Measurements from ENCODE around the gene ELOVL6. TPM values are rescaled to one million over a fixed set of nuclear protein-coding genes. Genes with fewer than 3 reads are reported as not detected.
"Not testable (repeated sequence)": the region's sequence is repeated elsewhere in the genome, so short reads cannot be mapped to it uniquely, and the experiment has no call there.

ELOVL6 gene
- total RNA-seq, 1 experiment from 2014 or later = 11.9 TPM

DNA sequence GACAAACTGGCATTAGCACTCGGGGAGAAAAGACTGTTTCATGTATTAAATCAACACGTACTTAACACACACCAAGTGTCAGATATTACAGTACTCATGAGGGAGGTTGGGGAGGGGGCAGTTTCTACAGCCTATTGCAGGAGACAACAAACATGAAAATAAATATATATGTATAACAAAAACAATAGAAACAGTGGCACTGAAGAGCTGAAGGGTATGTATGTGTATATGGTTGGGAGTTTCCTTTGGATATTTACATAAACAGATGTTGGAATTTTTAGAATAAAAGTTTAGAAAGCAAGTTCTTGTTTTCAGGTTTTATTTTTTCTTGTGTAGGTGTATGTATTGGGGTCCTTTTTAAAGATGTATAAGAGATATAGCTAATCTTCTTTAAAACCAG is 133.5 kb downstream of the ELOVL6 start:
- no peak overlapping the region for H3K4me3 ChIP-seq
- DNase-seq (ENCODE audit: low read depth in 1 of 2, low spot score in 2 of 2) = no peak
- H3K27ac ChIP-seq = no peak overlapping the region
- no peaks in the 10 kb centered on the region for H3K9me3 ChIP-seq (replicated peaks)
- H3K36me3 ChIP-seq = no peaks in the 10 kb centered on the region
- no peaks in the 10 kb centered on the region for H3K27me3 ChIP-seq (replicated peaks)
- peaks cover 1% of the 10 kb centered on the region; the same call in 1 of the 2 replicates for H3K4me1 ChIP-seq (replicated peaks)

DNA sequence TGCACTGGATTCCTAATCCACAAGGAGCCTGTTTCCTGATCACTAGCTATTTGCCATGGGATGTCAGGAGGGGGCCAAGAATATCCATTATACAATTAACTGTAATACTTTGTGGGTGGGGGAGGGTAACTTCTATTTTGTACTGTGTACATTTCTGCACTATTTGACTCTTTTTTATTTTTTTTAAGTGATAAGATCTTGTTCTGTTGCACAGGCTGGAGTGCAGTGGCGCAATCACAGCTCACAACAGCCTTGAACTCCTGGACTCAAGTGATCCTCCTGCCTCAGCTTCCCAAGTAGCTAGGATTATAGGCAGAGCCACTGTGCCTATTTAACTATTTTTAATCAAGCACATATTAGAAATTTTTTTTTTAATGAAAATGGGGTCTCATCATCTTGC is 134.1 kb downstream of the ELOVL6 start:
- H3K9me3 ChIP-seq (replicated peaks) = no peaks in the 10 kb centered on the region
- no peaks in the 10 kb centered on the region for H3K36me3 ChIP-seq
- no peaks in the 10 kb centered on the region for H3K27me3 ChIP-seq (replicated peaks)
- H3K27ac ChIP-seq = no peak overlapping the region
- no peak for DNase-seq (ENCODE audit: low read depth in 1 of 2, low spot score in 2 of 2)
- H3K4me3 ChIP-seq = no peak overlapping the region
- H3K4me1 ChIP-seq (replicated peaks) = peaks cover 6% of the 10 kb centered on the region

DNA sequence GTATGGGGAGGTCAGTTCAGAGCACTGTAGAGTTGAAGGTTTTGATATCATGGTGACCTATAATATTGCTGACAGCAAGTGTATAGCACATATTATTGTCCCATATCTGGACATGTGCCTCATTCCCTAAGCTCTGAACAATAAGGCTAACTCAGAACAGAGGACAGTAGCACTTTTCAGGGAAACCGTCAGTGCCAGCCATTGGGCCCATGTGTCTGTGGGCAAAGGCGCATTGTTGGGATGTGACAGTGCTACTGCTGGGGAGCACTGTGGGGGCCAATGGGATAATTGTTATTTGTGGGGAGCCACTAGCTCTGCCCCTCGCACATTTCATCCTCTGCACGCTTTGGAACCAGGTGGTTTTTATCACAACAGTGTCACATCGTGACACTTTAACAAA is 136.2 kb downstream of the ELOVL6 start:
- H3K4me3 ChIP-seq = no peak overlapping the region
- no peak overlapping the region for H3K27ac ChIP-seq
- H3K36me3 ChIP-seq = no peaks in the 10 kb centered on the region
- DNase-seq (ENCODE audit: low read depth in 1 of 2, low spot score in 2 of 2) = no peak
- no peaks in the 10 kb centered on the region for H3K9me3 ChIP-seq (replicated peaks)
- no peaks in the 10 kb centered on the region for H3K27me3 ChIP-seq (replicated peaks)
- peaks cover 6% of the 10 kb centered on the region for H3K4me1 ChIP-seq (replicated peaks)

DNA sequence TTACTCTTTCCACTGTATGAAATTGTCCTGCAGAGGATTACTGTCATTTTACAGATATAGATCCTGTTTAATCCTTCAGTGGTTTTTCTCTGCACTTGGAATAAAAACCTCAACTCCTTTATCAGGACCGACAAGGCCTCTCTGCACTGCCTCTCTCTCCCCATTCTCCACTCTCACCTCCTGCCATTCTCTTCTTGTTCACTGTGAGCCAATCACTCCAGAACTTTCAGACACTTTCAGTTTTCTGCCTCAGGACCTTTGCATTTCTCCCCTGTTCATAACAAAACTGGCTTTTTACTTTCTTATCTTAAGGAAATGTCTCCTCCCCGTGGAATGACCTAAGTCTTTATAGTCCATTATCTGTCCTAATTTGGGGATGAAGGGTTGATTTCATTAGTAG is 137.3 kb downstream of the ELOVL6 start:
- Histone ChIP-seq H3K36me3 (no peaks in the 10 kb centered on the region), H3K9me3 (replicated peaks) (no peaks in the 10 kb centered on the region), H3K4me1 (replicated peaks) (peaks cover 6% of the 10 kb centered on the region), H3K27ac (no peak overlapping the region), H3K4me3 (no peak overlapping the region), H3K27me3 (replicated peaks) (no peaks in the 10 kb centered on the region)
- no peak for DNase-seq (ENCODE audit: low read depth in 1 of 2, low spot score in 2 of 2)

DNA sequence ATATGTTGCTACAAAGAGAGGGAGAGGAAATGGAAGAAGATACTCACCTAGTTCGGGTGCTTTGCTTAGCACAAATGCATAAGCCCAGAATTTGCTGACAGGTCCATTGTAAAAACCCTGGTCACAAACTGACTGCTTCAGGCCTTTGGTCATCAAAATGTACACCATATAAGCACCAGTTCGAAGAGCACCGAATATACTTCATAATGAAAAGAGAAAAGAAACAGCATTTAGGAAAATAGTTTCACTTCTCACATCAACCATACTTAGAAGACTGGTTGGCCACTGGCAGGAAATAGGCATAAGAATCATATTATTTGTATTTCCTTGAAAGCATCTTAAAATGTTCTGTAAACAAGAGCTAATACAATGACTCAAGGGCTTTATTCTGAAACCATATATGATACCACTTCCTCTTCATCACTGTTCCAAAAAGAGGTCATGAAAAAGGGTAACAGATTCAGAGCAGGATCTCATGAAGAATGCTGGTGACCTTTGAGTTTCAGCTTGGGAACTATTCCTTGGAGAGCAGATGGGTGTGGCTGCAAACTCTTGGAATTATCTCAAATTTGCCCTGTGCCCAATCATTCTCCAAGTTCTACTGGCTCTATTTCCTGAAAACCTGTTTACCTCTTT is 138.7 kb downstream of the ELOVL6 start:
- peaks cover 17% of the 10 kb centered on the region for H3K4me1 ChIP-seq (replicated peaks)
- H3K4me3 ChIP-seq = no peak overlapping the region
- no peaks in the 10 kb centered on the region for H3K27me3 ChIP-seq (replicated peaks)
- H3K36me3 ChIP-seq = no peaks in the 10 kb centered on the region
- H3K27ac ChIP-seq = no peak overlapping the region
- no peak for DNase-seq (ENCODE audit: low read depth in 1 of 2, low spot score in 2 of 2)
- no peaks in the 10 kb centered on the region for H3K9me3 ChIP-seq (replicated peaks)

DNA sequence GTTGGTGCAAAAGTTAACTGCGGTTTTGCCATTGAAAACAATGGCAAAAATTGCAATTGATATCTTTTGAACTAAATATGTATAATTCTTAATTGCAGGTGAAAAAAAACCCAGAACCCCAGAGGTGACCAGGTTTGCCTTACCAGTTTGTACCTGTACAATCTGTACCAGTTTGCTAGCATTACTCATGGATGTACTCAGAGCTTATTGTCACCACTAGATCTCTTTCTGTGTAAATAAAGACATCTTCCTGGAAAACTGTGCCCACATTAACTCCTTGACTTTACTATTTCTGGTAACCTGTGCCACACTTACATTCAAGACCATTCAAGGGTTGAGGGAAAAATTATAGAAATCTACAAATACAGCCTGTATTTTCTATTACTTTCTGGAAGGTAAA is 139.7 kb downstream of the ELOVL6 start:
- H3K27ac ChIP-seq = no peak overlapping the region
- H3K27me3 ChIP-seq (replicated peaks) = no peaks in the 10 kb centered on the region
- H3K9me3 ChIP-seq (replicated peaks) = no peaks in the 10 kb centered on the region
- no peak for DNase-seq (ENCODE audit: low read depth in 1 of 2, low spot score in 2 of 2)
- H3K4me1 ChIP-seq (replicated peaks) = peaks cover 17% of the 10 kb centered on the region
- H3K36me3 ChIP-seq = no peaks in the 10 kb centered on the region
- H3K4me3 ChIP-seq = no peak overlapping the region

DNA sequence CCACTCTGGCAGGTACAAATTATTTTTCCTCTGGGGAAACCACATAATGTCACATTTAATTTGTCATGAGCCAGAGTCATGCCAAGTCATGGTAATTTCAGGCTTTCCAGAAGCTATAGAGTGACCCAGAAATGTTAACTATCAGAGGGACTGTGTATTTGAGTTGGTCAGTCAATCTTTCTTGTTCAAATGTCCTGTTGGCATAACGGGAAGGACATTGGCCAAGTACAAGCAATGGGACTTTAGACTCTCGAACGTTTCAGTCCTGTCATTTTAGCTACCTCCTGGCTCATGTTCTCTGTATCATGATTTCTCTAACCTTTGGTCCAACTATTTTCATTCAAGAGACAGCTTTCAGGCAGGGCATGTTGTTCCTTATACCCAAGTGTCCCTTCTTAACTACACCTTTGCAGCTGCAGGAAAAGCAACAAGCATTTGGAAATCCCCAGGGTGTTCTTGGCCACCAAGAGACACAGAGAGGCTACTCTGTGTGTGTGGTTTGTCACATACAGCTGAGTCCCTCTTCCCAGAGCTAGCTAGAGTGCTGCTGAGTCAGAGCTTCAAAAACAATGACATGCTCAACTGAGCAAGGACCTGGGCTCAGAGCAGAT is 143.2 kb downstream of the ELOVL6 start:
- no peaks in the 10 kb centered on the region for H3K9me3 ChIP-seq (replicated peaks)
- peak; percentile 47 to 56 for DNase-seq (ENCODE audit: low read depth in 1 of 2, low spot score in 2 of 2)
- H3K4me1 ChIP-seq (replicated peaks) = peaks cover 17% of the 10 kb centered on the region
- H3K4me3 ChIP-seq = no peak overlapping the region
- no peaks in the 10 kb centered on the region for H3K36me3 ChIP-seq
- H3K27ac ChIP-seq = no peak overlapping the region
- no peaks in the 10 kb centered on the region for H3K27me3 ChIP-seq (replicated peaks)

DNA sequence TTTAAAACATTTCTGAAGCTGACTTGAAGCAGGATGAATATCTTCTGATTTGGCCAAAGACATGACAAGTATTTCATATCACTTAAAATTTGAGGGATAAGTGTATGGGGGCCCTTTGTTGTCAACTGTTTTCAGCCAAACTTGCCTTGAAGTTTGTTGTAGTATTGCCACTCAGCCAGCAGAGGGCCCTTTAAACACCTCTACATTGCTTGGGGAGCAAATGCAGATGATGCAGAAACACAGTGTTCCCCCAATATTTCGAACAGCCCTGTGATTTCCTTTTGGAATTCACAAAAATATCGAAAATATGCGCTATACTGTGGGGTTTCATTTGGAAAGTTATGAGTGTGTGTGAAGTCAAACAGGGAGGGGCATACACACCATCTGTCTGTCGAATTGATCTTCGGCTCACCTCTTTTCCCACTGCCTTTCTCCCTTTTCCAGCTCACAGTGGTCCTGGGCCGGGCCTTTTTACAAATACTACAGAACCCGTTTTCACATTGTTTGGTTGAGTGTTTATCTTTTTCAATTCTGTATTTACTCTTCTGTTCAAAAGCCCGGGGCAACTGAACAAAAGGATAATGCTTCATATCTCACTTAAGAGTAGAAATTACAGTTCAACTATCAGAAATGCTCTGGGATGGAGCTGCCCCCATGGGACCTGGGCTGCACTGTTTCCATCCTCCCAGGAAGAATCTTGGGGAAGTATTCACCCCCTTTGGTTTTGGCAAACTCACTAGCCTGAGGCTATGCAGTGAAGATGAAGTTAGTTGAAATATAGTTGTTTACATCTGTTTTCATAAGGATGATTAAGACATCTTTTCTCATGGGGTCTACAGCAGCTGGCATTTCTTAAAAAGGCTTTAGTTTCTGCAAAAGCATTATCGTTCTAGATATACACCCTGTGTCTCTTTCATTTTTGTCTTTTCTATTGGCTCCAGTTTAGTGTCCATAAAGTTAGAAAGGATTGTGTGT is 148.2 kb downstream of the ELOVL6 start:
- Histone ChIP-seq H3K36me3 (no peaks in the 10 kb centered on the region), H3K9me3 (replicated peaks) (no peaks in the 10 kb centered on the region)

DNA sequence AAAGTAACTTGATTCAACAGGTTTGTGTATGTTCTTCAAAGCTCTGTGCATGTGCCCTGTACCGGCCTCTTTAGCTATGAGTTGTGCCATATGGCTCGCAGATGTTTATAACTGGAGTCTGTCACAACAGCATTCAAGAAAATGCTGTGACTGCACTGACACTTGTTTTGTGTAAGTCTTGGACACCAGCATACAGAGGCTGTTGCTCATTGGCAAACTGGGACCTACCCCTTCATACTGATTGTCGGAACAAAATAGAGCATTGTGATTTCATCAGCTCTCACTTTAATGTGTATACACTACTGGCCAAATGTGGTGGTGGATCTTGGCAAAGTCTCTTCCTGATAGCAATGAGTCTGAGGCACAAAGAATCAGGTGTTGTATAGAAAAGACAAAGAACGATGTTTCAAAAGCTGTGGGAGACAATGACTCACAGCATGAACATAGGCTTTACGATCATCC is 151.8 kb downstream of the ELOVL6 start:
- Histone ChIP-seq H3K27me3 (replicated peaks) (no peaks in the 10 kb centered on the region), H3K27ac (no peak overlapping the region), H3K4me3 (no peak overlapping the region), H3K36me3 (no peaks in the 10 kb centered on the region), H3K4me1 (replicated peaks) (no peaks in the 10 kb centered on the region), H3K9me3 (replicated peaks) (no peaks in the 10 kb centered on the region)
- no peak for DNase-seq (ENCODE audit: low read depth in 1 of 2, low spot score in 2 of 2)

More for the DNA sequence above, 148.2 kb downstream of the ELOVL6 start:
- Histone ChIP-seq H3K27ac (no peak overlapping the region), H3K27me3 (replicated peaks) (no peaks in the 10 kb centered on the region), H3K4me3 (no peak overlapping the region), H3K4me1 (replicated peaks) (peaks cover 3% of the 10 kb centered on the region)
- DNase-seq (ENCODE audit: low read depth in 1 of 2, low spot score in 2 of 2) = peak; percentile 26 to 47

DNA sequence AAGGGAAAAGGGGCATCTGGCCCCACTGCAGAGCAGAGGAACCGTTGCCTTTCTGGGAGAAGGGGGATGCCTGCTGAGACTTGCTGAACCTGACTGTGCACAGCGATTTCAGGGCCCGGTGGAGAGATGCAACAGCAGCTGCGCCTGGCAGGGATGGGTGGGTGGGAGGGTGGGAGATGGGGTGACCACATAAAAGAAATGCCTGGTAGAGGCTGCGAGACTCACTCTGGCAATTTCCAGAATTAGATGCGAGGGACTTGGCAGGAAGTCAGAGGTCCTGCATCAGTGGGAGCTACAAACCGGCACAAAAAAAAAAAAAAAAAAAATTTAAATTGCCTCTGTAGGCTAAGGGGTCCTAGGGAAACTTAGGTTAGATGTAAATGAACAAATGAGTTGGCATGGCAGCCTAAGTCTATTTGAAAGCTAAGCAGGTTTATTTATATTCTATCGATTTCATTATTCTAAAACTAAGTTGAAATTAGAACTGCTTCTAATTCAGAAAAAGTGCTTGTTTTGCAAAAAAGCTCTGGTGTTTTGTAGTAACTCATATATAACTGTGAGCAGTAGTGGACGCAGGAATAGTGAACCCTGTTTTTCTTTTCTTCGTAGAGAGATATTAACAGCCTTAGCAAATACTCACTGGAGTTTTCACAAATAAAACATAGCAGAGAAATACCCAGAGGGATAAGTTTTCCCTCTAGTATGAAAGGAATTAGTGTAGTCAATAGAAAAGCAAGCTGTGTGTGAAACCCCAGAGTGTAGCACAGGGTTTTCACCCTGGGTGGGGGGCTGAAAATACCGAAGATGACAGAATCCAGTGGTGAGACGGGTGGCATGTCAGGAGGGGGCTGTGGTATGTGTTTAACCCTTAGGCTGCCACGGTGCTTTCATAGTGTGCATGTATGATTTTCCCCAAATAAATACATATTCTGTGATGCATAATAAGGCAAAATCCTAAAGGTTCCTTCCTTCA is 155.6 kb downstream of the ELOVL6 start:
- DNase-seq (ENCODE audit: low read depth in 1 of 2, low spot score in 2 of 2) = no peak
- Histone ChIP-seq H3K4me1 (replicated peaks) (no peaks in the 10 kb centered on the region), H3K4me3 (no peak overlapping the region), H3K9me3 (replicated peaks) (no peaks in the 10 kb centered on the region), H3K36me3 (no peaks in the 10 kb centered on the region), H3K27ac (no peak overlapping the region), H3K27me3 (replicated peaks) (no peaks in the 10 kb centered on the region)

DNA sequence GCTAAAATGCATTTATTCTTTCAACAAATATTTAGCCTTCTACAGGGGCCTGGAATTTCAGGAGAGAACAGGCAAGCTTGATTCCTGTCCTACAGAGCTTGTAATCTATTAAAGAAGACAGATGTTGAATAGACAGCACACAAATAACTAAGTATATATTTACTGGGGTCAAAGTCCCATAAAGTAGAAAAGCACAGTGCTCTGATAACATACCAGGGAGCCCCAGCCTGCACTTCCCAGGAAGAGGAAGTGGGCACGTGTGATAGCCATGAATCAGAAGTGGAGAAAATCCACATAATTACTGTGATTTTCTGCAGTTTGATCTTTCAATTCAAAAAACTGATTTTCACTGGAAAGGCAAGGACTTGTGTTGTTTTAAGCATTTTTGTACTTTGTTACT is 156.7 kb downstream of the ELOVL6 start:
- Histone ChIP-seq H3K27me3 (replicated peaks) (no peaks in the 10 kb centered on the region), H3K4me1 (replicated peaks) (no peaks in the 10 kb centered on the region), H3K9me3 (replicated peaks) (no peaks in the 10 kb centered on the region), H3K27ac (no peak overlapping the region), H3K36me3 (no peaks in the 10 kb centered on the region), H3K4me3 (no peak overlapping the region)
- DNase-seq (ENCODE audit: low read depth in 1 of 2, low spot score in 2 of 2) = no peak

DNA sequence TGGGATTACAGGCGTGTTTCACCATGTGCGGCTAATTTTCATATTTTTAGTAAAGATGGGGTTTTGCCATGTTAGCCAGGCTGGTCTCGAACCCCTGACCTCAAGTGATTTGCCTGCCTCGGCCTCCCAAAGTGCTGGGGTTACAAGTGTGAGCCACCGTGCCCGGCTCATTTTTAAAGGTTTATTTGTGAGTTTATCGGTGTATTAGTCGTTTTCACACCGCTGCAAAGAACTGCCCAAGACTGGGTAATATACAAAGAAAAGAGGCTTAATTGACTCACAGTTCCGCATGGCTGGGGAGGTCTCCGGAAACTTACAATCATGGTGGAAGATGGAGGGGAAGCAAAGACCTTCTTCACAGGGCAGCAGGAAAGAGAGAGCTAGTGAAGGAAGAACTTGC is 159.3 kb downstream of the ELOVL6 start:
- not testable (repeated sequence) for H3K36me3 ChIP-seq; H3K9me3 ChIP-seq (replicated peaks); H3K27me3 ChIP-seq (replicated peaks); DNase-seq (ENCODE audit: low read depth in 1 of 2, low spot score in 2 of 2); H3K4me3 ChIP-seq; H3K27ac ChIP-seq; H3K4me1 ChIP-seq (replicated peaks)

DNA sequence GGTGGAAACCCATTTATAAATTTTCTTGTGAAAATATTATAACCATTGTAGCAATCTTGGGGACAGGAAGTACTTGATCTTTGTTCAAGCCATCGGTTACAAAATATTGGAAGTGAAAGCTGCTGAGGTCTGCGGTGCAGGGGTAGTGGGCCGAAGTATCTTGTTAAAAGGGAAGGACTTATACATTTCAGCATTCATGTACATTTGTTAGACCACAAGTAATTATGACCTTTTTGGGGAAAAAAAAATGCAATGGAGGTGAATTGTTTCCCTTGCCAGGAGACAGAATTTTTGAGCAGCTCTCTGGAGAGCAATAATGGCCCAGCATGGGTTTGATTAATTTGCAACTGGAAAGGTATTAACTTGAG is 164.4 kb downstream of the ELOVL6 start:
- no peaks in the 10 kb centered on the region for H3K27me3 ChIP-seq (replicated peaks)
- no peaks in the 10 kb centered on the region for H3K9me3 ChIP-seq (replicated peaks)

More for the DNA sequence above, 164.4 kb downstream of the ELOVL6 start:
- no peak for DNase-seq (ENCODE audit: low read depth in 1 of 2, low spot score in 2 of 2)
- H3K36me3 ChIP-seq = no peaks in the 10 kb centered on the region
- H3K27ac ChIP-seq = no peak overlapping the region
- no peak overlapping the region for H3K4me3 ChIP-seq
- H3K4me1 ChIP-seq (replicated peaks) = no peaks in the 10 kb centered on the region

Data from SJSA1 (cell line).